DND-41 (cell line): ENCODE results near the gene CDH12.

ENCODE experiments used
- CTCF ChIP-seq: IDR thresholded peaks from 2 replicates; pipeline ENCODE4 v1.5.1; 2012; ENCODE audit warnings: borderline replicate concordance, low read length, moderate library complexity, mild to moderate bottlenecking; ENCODE audit not compliant: poor library complexity, severe bottlenecking; ENCODE audit errors: extremely low read depth
- EZH2 ChIP-seq: IDR thresholded peaks from 3 replicates; pipeline ENCODE4 v1.6.1; 2012; ENCODE audit warnings: borderline replicate concordance, low read depth, mild to moderate bottlenecking, moderate library complexity, low read length, inconsistent platforms; ENCODE audit not compliant: severe bottlenecking

GRCh38 chr5:21817668-21818369 is 1035.3 kb downstream of the CDH12 start:
- TF ChIP-seq CTCF (peak; percentile 27), EZH2 (no peak)
